Measurements from ENCODE around the gene CLASP1. TPM values are rescaled to one million over a fixed set of nuclear protein-coding genes. Genes with fewer than 3 reads are reported as not detected.

Gene CLASP1
- total and polyA plus RNA-seq, 2 donors (not counting 3 experiments of a cell fraction or from before 2014, with no cell fraction given), result 10.0 to 57.9 TPM

- H3K9ac ChIP-seq (replicated peaks; ENCODE audit: extremely low read depth, insufficient read depth, low read length), result no peak overlapping the region
- no peak overlapping the region for H3K27ac ChIP-seq (ENCODE audit: insufficient read depth, low read depth, low read length)
- POLR2A ChIA-PET, result no interaction called here
- no peaks in the 10 kb centered on the region for H3K9me1 ChIP-seq (replicated peaks; ENCODE audit: control insufficient read depth, extremely low read depth, insufficient read depth, low read length)
- peaks cover 3% of the 10 kb centered on the region for H4K20me1 ChIP-seq (replicated peaks; ENCODE audit: control insufficient read depth, extremely low read depth, insufficient read depth, low read length)
- H3K4me2 ChIP-seq (ENCODE audit: insufficient read depth, low read length), result no peak overlapping the region
- no peaks in the 10 kb centered on the region for H3K27me3 ChIP-seq (ENCODE audit: control insufficient read depth in 2 of 2, insufficient read depth in 2 of 2, low read length in 2 of 2)
- TF ChIP-seq POLR2AphosphoS5 (IDR thresholded peaks at IDR 0.05; ENCODE audit: insufficient read depth, low read depth, low read length), result no peak
- no peak for TF ChIP-seq MYC (IDR thresholded peaks at IDR 0.05; ENCODE audit: low read depth, low read length)
- no peak for TF ChIP-seq JUN (IDR thresholded peaks at IDR 0.05; ENCODE audit: borderline replicate concordance, insufficient read depth, insufficient read length, low read depth)
- TF ChIP-seq MAX (IDR thresholded peaks at IDR 0.05; ENCODE audit: insufficient read depth, insufficient read length), result no peak
- no peak for TF ChIP-seq GATA2 (IDR thresholded peaks at IDR 0.05; ENCODE audit: insufficient read depth, insufficient read length, low read depth, low read length)
- TF ChIP-seq FOS (IDR thresholded peaks at IDR 0.05; ENCODE audit: borderline replicate concordance, insufficient read depth, low read length), result no peak
- TF ChIP-seq, protein P1, sequence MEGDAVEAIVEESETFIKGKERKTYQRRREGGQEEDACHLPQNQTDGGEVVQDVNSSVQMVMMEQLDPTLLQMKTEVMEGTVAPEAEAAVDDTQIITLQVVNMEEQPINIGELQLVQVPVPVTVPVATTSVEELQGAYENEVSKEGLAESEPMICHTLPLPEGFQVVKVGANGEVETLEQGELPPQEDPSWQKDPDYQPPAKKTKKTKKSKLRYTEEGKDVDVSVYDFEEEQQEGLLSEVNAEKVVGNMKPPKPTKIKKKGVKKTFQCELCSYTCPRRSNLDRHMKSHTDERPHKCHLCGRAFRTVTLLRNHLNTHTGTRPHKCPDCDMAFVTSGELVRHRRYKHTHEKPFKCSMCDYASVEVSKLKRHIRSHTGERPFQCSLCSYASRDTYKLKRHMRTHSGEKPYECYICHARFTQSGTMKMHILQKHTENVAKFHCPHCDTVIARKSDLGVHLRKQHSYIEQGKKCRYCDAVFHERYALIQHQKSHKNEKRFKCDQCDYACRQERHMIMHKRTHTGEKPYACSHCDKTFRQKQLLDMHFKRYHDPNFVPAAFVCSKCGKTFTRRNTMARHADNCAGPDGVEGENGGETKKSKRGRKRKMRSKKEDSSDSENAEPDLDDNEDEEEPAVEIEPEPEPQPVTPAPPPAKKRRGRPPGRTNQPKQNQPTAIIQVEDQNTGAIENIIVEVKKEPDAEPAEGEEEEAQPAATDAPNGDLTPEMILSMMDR (IDR thresholded peaks at IDR 0.05; ENCODE audit: extremely low read depth in 1 of 2, insufficient read depth in 1 of 2, low read depth in 1 of 2, low read length in 2 of 2), result no peak
- TF ChIP-seq POLR2A (IDR thresholded peaks at IDR 0.05; ENCODE audit: low read depth, low read length), result no peak
- no peak for TF ChIP-seq EZH2 (IDR thresholded peaks at IDR 0.05; ENCODE audit: borderline replicate concordance, low read depth, low read length, severe bottlenecking)
- H3K4me3 ChIP-seq (replicated peaks in 1 of 3; ENCODE audit: insufficient read depth in 1 of 3, low read depth in 1 of 3, low read length in 3 of 3), result no peak overlapping the region
- dilution Hi-C loops (cut with MboI; ENCODE audit: extremely low pct_ligation_motif_present, low sequenced_read_pairs) (no loop called here), intact Hi-C loops (cut with micrococcal nuclease) (no loop called here)
- peaks cover 4% of the 10 kb centered on the region for H3K4me1 ChIP-seq (ENCODE audit: control insufficient read depth, extremely low read depth, insufficient read depth, low read length)
- H3K79me2 ChIP-seq (ENCODE audit: control insufficient read depth, insufficient read depth, low read length), result peaks cover 4% of the 10 kb centered on the region
- CTCF ChIA-PET, result no interaction called here
- no peak for FAIRE-seq
- no peaks in the 10 kb centered on the region for H3K9me3 ChIP-seq (replicated peaks; ENCODE audit: control insufficient read depth, insufficient read depth, low read length)
- no TSS peak for BruUV-seq (replicated peaks)
- no peaks in the 10 kb centered on the region for H3K36me3 ChIP-seq (ENCODE audit: control insufficient read depth in 2 of 2, extremely low read depth in 1 of 2, insufficient read depth in 2 of 2, low read length in 2 of 2)
- no peak for DNase-seq (ENCODE audit: low read depth, low spot score)
- no peak overlapping the region for H2AFZ ChIP-seq (ENCODE audit: low read depth, low read length)
These were observed 156.9 kb downstream of the CLASP1 start for GRCh38 chr2:121492409-121492808.

All from endothelial cell of umbilical vein (primary cell).